Nephron progenitor cell (in vitro differentiated cells): ENCODE results near the gene IFITM1.

Experiments
- DNase-seq: peaks from one replicate; pipeline ENCODE4 v3.0.0; 2021
- H3K27ac Mint-ChIP-seq: 2 replicates; pipeline ENCODE4 v1.8.0; 2021; ENCODE audit warnings: mild to moderate bottlenecking, moderate library complexity, mixed read lengths
- H3K27me3 Mint-ChIP-seq: 2 replicates; pipeline ENCODE4 v1.8.0; 2021; ENCODE audit warnings: mild to moderate bottlenecking, low read depth, mixed read lengths; ENCODE audit not compliant: poor library complexity
- H3K36me3 Mint-ChIP-seq: 2 replicates; pipeline ENCODE4 v1.8.0; 2021; ENCODE audit warnings: low read depth, mixed read lengths
- H3K4me1 Mint-ChIP-seq: 2 replicates; pipeline ENCODE4 v1.8.0; 2021; ENCODE audit warnings: mixed read lengths
- H3K4me3 Mint-ChIP-seq: 2 replicates; pipeline ENCODE4 v1.8.0; 2021; ENCODE audit warnings: mild to moderate bottlenecking, moderate library complexity, mixed read lengths
- H3K9me3 Mint-ChIP-seq: 2 replicates; pipeline ENCODE4 v1.8.0; 2021; ENCODE audit warnings: mild to moderate bottlenecking, moderate library complexity, mixed read lengths
- TF ChIP-seq, protein P1 (sequence below): fragments of 200-600 bp; sonication (generic); IDR thresholded peaks from 2 replicates; pipeline ENCODE4 v1.5.0; 2021; ENCODE audit warnings: antibody characterized with exemption

The IFITM1 gene

DNA sequence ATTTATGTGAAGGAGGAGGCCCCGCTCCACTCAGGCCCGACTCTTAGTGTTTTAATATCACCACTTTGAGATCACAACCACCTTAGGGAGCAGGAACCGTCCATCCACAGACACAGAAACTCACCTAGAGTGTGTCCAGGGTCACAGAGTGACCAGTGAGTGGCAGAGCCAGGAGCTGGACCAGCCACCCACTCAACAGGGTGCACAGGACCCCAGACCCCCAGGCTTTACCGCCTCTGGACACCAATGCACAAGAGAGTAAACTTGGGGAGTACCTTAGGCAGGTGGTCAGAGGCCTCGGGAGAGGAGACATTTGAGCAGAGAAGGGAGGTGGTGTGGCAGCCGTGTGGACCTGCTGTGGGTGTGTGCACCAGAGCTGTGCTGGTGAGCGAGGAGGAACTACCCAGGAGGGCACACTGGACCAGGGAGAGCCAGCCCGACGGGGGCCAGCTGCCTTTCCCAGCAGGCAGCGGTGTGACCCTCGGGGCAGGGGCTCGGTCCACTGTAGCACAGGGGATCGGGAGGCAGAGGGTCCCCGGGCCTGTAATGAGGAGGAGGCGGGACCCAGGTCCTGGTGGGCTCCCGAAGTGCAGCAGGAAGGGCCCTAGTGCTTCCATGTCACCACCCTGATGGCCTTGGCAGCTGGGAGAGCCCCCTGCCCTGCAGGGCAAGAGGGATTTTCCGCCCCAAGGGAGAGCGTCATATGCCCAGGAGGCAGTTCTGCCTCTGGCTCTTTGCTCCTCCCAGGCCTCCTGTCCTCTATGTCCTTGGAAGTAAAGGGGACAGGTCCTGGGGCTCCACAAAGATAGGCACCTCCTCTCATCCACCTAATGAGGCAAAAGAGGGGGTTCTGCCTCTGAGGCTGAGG, 43.2 kb upstream of the IFITM1 start:
- H3K27me3 Mint-ChIP-seq: peaks cover 28% of the 10 kb centered on the region
- DNase-seq: no peak
- H3K27ac Mint-ChIP-seq: no peak overlapping the region
- H3K9me3 Mint-ChIP-seq: peaks cover 22% of the 10 kb centered on the region
- H3K4me3 Mint-ChIP-seq: no peak overlapping the region
- H3K4me1 Mint-ChIP-seq: peaks cover 31% of the 10 kb centered on the region
- TF ChIP-seq, protein P1, sequence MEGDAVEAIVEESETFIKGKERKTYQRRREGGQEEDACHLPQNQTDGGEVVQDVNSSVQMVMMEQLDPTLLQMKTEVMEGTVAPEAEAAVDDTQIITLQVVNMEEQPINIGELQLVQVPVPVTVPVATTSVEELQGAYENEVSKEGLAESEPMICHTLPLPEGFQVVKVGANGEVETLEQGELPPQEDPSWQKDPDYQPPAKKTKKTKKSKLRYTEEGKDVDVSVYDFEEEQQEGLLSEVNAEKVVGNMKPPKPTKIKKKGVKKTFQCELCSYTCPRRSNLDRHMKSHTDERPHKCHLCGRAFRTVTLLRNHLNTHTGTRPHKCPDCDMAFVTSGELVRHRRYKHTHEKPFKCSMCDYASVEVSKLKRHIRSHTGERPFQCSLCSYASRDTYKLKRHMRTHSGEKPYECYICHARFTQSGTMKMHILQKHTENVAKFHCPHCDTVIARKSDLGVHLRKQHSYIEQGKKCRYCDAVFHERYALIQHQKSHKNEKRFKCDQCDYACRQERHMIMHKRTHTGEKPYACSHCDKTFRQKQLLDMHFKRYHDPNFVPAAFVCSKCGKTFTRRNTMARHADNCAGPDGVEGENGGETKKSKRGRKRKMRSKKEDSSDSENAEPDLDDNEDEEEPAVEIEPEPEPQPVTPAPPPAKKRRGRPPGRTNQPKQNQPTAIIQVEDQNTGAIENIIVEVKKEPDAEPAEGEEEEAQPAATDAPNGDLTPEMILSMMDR: no peak
- H3K36me3 Mint-ChIP-seq: no peaks in the 10 kb centered on the region

DNA sequence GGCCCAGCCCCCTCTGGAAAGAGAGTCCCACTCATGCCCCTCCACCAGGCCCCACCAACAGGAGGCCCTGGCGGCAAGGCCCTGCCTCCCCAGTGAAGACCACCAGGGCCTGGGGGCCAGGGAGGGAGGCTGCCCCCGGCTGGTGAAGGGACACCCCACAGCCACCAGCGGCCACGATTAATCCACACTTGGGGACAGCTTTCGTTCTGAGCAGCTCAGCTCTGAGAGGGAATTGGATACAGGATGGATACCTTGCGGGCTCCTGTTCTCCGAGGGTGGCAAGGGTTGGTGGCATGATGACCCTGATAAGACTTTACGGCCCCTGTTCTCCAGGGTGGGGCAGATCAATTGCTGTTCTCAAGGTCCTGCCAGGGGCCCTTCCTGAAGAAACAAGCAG, 42.5 kb upstream of the IFITM1 start:
- DNase-seq: no peak
- Mint-ChIP-seq H3K9me3 (peaks cover 29% of the 10 kb centered on the region), H3K36me3 (no peaks in the 10 kb centered on the region), H3K4me1 (peaks cover 31% of the 10 kb centered on the region), H3K4me3 (no peak overlapping the region), H3K27me3 (peaks cover 28% of the 10 kb centered on the region), H3K27ac (no peak overlapping the region)
- TF ChIP-seq, protein P1: no peak

DNA sequence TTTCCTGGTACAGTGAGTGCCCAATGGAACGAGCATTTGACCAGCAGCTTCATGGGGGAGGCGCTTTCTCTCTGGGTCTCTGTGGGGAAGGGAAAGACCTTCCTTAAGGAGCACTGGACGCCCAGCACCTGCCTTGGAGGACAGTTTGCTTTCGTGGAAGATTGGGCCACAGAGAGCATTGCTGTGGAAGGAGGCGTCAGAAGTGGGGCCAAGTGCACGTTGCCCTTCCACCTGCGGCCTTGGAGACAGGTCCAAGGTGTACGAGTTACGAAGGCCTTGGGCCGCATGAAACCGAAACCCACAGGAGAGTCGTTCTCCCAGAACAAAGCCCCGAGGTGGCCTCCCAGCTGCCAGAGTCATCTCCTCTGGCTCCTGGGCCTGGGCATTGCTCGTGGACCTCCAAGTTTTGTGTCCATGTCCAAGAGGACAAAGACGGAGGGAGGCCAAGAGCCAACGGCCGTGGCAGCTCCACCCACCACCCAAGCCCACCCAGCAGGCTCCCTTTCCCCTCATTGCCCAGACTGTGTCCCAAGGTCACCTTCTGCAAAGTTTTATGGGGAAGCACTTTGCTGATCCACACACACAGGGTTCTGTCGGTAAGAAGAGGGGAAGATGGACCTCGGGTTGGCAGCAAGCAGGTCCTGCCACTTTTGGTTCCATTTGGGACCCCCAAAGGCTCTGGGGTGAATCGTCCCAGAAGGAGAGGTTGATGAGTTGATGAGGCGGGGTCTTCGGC, 41.5 kb upstream of the IFITM1 start:
- Mint-ChIP-seq H3K27me3 (peaks cover 28% of the 10 kb centered on the region), H3K4me3 (no peak overlapping the region), H3K36me3 (no peaks in the 10 kb centered on the region), H3K9me3 (peaks cover 30% of the 10 kb centered on the region), H3K4me1 (peaks cover 31% of the 10 kb centered on the region), H3K27ac (no peak overlapping the region)
- no peak for DNase-seq
- TF ChIP-seq, protein P1: no peak

DNA sequence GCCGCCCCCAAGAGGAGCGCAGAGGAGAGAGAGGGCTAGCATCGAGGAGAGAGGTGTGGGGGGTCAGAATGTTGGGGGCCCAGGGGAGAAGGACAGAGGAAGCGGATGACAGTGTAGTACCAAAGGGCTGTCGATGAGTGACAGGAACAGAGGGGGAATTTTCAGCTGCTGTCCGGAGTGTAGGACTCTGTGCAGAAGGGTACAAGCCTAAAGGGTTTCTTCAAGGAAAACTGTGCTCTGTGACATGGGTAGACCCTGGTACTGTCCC, 41.0 kb upstream of the IFITM1 start:
- peaks cover 34% of the 10 kb centered on the region for H3K9me3 Mint-ChIP-seq
- peaks cover 27% of the 10 kb centered on the region for H3K27me3 Mint-ChIP-seq
- TF ChIP-seq, protein P1: no peak
- H3K4me3 Mint-ChIP-seq: no peak overlapping the region
- H3K27ac Mint-ChIP-seq: no peak overlapping the region
- DNase-seq: no peak
- peaks cover 3% of the 10 kb centered on the region for H3K36me3 Mint-ChIP-seq
- peaks cover 36% of the 10 kb centered on the region for H3K4me1 Mint-ChIP-seq

DNA sequence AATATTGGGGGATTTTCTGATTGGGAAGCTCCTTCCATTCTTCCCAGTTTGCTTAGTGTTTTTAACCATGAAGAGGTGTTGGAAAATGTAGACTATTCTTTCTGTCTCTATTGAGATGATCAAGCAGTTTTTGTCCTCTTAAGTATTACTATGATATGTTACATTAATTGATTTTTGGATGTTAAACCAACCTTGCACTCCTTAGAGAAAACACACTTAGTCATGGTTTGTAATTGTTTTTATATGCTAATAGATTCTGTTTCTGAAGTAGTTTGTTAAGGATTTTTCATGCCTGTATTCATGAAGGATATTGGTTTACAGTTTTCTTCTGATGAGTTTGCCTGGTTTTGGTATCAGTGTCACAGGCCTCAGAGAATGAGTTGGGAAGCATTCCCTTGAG, 37.6 kb upstream of the IFITM1 start:
- no peak for DNase-seq
- TF ChIP-seq, protein P1: no peak
- Mint-ChIP-seq H3K36me3 (peaks cover 3% of the 10 kb centered on the region), H3K27me3 (peaks cover 12% of the 10 kb centered on the region), H3K4me3 (no peak overlapping the region), H3K4me1 (peaks cover 21% of the 10 kb centered on the region), H3K9me3 (peaks cover 29% of the 10 kb centered on the region), H3K27ac (no peak overlapping the region)
